Right ventricle myocardium inferior (tissue), 1 donor: ENCODE measurements around the gene THSD4. TPM values are rescaled to one million over a fixed set of nuclear protein-coding genes. Genes with fewer than 3 reads are reported as not detected.
A peak's percentile ranks its signal among the peaks of the same experiment; 100 is the strongest.
"Not testable (repeated sequence)": the region's sequence is repeated elsewhere in the genome, so short reads cannot be mapped to it uniquely, and the experiment has no call there.

ENCODE experiments used
- ATAC-seq: fragments of 200-7000 bp; cut with Tn5 transposase; one replicate; pipeline ENCODE4 v1.9.1; 2020; ENCODE audit warnings: mild to moderate bottlenecking, moderate library complexity
- DNase-seq: peaks from one replicate; pipeline ENCODE4 v3.0.0; 2021; ENCODE audit errors: missing footprints
- intact Hi-C: fragments of 100-400 bp; cut with DNase I; formaldehyde crosslinking; loops from one replicate; pipeline ENCODE4 v1.11.0; 2022
- total RNA-seq: library from RNA; stranded (reverse); fragmentation: NEBNext Ultra II Directional; extraction: Animal tissue kit (Norgen Biotek cat#: 25700); gene quantifications from one replicate; pipeline ENCODE4 v1.2.1, GENCODE V29; 2021
- donor health status: DM: no; HTN: yes; CAD: no; lungs with severe emphysema.

Gene THSD4
- total RNA-seq, 1 donor from 2014 or later, result 73.1 TPM

DNA sequence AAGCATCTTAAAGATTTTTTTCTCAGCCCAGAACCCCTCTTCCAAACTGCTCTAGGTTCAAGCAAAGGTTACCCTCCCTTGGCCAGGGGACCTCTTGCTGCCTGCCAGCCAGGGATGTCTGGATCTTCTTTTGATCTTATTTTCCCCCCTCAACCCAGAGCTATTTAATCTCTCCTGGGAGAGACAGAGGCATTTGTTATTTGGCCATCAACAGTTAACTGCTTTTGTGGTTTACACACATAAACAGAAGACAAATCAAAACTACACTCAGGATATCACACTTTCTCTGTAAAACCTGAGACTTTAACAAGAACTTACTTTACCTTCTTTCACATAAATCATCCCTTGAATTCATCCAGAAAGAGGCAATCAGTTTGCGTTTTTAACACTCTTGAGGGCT is 272.5 kb downstream of the THSD4 start:
- intact Hi-C loops, result loop anchor here (2.0 to 5.0 kb wide), 2 partner anchors 34 to 53 kb away; no protein-coding TSS in a partner anchor
- ATAC-seq, result no peak

DNA sequence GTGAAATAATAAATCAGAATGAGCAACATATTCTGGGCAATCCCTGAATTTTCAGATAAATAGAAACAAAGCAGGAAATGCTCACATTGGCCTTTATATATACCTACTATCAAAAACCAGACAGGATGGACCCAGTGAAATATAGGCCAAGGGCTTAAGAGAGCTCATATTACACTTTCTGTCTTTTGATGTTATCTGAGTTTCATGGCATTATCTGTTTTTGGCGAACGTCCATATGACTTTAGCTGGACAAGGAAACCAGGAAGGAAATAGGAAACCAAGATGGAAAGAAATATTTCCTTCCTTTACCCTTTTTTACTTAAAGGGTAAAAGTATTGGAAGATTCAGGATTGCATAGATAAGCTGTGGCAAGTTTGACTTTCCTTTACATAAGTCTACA is 274.8 kb downstream of the THSD4 start:
- intact Hi-C loops, result no loop called here

More for the DNA sequence above, 272.5 kb downstream of the THSD4 start:
- DNase-seq, result no peak

DNA sequence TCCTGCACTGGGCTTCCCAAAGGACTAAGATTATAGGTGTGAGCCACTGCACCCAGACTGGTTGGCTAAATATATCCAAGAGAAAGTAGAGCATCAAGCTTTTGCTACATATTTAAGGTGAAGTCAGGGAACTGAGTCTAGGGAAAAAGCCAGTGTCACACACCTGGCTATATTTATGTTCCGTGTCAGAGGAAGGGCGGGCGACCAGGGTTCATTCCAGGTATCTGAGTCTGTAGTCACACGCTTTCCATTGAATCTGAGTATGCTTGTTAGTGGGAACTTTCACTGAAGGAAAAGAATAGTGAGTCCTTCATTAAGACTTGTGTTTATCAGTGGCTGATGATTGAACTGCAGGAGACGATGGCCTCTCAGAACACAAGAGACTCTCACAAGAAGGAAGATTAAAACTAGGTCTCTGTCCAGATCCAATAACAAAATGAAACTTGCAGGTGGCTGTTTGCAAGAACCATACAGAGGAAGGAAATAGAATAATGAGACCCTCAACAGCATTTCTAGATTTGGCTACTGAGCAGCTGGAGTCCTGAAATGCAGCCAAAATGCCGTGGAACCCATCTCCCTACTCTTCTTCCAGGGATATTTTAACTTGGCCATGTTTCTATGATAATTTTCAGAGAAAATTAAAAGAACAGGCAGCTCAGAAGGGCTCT is 276.3 kb downstream of the THSD4 start:
- no peak for DNase-seq
- ATAC-seq, result peak; percentile 43
- intact Hi-C loops, result no loop called here

More for the DNA sequence above, 274.8 kb downstream of the THSD4 start:
- DNase-seq (no peak), ATAC-seq (no peak)

DNA sequence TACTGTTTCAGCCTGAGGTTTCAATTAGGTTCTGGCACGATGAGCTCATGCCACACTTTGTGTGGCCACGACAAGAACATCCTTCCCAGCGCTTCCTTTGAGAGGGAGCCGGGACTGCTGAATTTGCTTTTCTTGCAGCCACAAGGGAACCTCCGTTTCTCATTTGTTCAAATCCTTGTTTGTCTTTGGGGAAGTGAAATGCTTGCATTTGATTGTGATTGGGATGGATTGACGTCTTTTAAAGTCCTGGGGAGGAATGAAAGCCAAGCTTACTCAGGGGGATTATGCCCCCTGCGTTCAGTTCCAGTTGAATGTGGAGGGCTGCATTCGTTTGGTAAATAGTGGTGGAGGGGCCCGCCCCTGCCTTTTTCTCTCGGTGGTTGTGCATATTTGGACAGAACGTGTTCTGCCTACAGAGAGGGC is 277.6 kb downstream of the THSD4 start:
- intact Hi-C loops, result no loop called here

DNA sequence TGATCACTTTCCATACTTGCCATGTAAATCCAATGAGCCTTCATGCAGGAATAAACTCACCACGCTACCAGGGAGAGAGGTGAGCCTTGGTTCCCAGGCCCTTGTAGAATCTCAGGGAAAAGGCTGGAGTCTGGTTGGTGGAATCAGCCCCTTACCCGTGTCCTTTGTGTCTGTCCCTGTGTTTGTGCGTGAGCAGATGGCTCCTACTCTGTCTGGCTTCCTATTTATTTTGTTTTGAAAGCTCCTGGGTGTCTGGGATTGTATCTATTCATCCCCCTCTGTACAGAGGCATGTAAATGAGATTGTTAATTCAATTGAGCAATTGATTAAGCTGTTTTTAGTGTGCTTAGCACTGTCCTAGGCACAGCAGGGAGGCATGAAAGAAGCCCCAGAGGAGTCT is 278.1 kb downstream of the THSD4 start:
- ATAC-seq (no peak), DNase-seq (no peak)
- intact Hi-C loops, result no loop called here

More for the DNA sequence above, 277.6 kb downstream of the THSD4 start:
- ATAC-seq (no peak), DNase-seq (no peak)

DNA sequence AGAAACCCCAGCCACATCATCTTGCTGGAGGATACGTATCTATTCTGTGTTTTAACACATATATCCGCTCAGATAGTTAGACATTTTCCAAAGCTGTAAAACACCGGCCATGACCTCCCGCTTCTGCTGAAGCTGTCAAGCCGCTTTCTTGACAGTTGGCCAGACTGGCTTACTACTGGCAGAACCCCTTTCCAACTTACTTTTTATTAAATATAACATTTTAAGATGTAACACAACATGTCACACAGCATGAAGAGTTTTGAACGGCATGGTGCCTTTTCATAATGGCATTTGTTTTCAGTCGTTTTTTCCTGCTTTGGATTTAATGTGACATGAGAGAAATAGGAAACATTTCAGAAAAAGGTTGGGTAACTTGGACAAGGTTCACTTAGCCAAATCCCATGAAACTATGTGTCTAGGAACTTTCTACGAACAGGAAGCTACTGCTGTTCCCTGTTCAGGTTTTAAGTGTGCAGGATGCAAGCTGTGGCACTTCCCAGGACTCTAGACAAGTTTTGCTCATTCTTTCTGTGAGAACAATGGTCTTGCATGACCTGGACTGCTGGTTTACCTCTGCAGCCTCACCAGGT is 281.4 kb downstream of the THSD4 start:
- DNase-seq (no peak), ATAC-seq (no peak)
- intact Hi-C loops, result no loop called here

DNA sequence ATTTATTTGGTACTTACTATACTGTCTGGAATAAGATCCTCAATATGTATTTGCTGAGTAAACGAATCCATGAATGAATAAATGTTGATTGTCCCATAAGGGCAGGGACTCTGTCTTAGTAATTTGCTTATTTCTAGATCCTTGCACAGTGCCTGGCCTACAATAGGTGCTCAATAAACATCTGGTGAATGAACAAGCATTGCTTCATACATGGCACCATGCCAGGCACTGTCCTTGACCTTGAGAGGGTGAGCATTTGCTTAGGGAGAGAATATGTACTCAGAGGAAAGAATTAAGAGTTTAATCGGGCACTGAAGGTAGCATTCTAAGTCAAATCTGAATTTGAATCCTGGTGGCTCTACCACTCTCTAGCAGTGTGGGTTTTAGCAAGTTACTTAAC is 282.1 kb downstream of the THSD4 start:
- ATAC-seq (no peak), DNase-seq (no peak)
- intact Hi-C loops, result no loop called here

DNA sequence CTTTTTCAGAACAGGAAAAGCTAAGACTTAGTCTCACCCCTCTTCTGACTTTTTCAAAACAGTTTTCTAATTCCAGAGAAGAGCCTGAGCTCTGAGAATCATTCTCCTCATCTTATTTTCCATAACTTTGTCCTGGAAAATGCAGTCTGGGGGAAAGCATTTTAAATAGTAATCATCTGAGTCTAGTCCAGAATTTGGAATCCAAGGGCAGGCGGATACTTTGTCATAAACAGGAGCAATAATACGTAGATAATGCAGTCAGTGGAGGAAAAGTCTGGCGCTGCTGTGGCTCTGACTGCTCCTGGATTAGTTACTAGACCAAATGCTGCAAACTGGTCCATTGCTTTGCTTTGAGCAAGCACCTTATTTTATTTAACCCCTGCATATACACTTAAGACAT is 285.0 kb downstream of the THSD4 start:
- no peak for DNase-seq
- no peak for ATAC-seq
- intact Hi-C loops, result no loop called here

DNA sequence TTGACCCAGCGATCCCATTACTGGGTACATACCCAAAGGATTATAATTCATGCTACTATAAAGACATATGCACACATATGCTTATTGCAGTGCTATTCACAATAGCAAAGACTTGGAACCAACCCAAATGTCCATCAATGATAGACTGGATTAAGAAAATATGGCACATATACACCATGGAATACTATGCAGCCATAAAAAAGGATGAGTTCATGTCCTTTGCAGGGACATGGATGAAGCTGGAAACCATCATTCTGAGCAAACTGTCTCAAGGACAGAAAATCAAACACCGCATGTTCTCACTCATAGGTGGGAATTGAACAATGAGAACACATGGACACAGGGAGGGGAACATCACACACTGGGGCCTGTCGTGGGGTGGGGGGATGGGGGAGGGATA is 286.5 kb downstream of the THSD4 start:
- DNase-seq, intact Hi-C loops, ATAC-seq: not testable (repeated sequence)

DNA sequence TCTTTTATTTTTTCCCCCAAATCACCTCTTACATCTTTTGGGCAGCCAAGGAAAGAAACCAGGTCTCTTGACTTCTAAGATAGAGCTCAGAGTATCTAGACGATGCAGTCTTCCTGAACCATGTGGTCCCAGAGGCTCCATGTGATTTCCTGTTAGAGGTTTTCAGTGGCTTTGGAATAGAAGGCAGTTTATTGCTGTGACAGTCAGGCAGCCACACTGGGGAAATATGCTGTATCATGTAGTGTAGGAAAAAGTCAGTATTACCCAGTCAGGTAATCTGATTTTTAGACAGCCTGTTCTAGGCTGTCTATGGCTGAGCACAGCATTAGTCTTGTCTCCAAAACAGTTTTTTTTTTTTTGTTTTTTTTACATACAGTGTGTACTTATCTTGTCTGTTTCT is 294.3 kb downstream of the THSD4 start:
- ATAC-seq, result no peak

DNA sequence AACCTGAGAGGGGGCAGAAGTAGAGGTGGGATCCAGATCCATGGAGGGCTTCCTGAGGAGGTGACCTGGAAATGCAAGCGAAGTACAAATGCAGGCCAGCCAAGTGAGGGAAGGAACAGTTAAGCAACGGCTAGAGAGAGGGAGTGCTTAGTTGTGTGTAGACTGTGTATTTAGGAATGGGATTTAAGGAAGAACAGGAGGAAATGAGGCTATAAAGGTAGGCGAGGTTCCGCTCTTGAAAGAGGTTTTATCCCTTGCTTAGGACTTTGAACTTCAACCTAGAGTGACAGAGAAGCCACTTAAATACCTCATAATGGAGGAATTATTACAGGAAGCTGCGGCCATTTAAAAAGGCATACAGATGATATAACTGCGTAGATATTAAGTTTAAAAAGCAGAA is 295.1 kb downstream of the THSD4 start:
- no peak for ATAC-seq
- intact Hi-C loops, result no loop called here
- no peak for DNase-seq

More for the DNA sequence above, 294.3 kb downstream of the THSD4 start:
- DNase-seq, result no peak
- intact Hi-C loops, result no loop called here

DNA sequence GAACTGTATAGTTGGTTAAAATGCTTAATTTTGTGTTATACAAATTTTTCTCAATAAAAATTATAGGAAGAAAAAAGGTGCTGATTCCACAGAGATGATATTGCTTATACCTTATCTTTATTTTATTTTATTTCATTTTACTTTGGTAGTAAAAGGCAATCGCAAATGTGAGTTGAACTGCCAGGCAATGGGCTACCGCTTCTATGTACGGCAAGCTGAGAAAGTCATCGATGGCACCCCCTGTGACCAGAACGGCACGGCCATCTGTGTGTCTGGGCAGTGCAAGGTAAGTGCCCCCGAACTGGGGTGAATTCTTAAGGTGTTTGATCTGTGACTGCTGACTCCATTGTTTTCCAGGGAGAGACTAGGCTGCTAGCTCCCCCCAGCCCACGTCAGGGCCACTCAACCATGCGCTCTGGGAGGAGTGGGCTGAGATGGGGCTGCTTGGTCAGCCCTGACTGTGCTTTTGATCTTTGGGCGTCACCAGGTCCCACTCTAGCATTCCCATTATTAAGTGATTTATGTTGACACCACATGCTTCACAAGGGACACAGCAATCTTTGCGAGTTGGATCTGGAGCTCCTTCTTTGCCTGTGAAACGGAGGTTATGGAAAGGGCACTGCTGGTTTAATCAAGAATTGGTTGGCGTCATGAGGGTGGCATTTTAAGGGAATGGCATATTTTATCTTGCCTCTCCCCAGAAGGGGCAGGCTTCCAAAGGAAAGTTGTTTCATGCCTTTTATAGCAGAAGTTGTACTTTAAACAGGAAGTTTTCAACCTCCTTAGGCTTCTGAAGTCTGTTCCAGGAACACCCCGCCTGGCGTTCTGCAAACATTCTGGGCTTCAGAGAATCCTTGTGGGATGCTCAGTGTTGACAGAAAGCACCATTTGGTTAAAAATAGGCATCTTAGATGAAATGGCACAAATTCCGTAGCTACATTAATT is 296.5 kb downstream of the THSD4 start:
- intact Hi-C loops, result no loop called here
- ATAC-seq (peak; percentile 39), DNase-seq (no peak)

DNA sequence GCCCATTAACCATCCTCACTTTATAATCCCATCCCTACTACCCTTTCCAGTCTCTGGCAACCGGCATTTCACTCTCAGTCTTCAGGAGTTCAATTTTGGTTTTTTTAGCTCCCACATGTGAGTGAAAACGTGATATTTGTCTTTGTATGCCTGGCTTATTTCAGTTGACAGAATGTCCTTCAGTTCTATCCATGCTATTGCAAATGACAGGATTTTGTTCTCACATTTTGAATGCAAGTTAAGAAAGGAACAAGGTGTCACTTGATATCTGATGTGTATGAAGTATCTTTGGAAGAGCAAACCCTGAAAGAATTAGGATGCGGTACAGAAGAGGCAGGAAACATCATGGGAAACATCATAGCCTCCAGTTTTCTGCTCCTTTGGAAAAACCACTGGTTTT is 298.1 kb downstream of the THSD4 start:
- intact Hi-C loops, result no loop called here
- no peak for DNase-seq
- peak; percentile 49 for ATAC-seq

DNA sequence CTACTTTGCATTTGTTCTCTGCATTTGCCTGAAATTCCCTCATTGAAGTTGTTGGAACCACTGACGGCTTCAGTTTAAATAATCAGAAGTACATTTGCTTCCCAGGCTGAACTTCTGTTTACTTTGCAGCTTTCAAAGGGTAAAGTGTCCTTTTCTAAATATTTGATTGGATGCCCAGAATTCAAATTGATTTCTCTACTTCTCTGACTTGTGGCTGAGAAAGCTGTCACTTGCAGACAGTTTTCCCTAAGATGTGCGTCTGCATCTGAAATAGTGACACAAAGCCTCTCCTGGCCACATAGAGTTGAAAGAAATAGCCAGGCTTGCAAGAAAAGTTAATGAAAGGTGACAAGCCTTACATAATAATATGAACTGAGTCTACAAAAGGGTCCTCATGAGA is 299.6 kb downstream of the THSD4 start:
- ATAC-seq (peak; percentile 45), DNase-seq (no peak)
- intact Hi-C loops, result no loop called here

DNA sequence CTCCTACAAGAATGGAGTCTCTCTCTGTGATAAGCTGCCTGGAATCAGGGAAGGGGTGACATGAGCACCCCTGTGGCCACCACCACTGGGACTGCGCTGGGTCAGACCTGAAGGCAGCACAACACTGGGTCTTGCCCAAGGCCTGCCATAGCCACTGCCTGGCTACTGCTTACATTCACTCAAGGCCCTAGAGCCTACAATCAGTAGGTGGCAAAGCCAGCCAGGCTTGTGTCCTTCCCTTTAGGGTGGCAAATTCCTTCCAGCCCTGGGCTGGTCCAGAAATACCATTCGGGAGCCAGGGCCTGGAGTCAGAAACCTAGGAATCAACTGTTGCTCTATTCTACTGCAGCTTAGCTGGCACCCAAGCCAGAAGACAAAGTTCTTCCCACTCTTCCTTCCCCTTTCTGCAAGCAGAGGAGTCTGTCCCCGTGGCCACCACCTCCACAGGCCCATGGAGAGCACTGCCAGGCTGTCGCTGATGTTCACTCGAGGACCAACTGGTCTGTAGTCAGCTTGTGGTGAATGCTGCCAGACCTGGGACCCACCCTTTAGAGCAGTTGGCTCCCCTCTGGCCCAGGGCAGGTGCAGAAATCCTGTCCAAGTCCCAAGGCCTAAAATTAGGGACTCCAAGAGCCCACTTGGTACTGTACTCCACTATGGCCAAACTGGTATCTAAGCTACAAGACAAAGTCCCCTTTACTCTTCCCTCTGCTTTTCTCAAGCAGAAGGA is 307.4 kb downstream of the THSD4 start:
- peak; percentile 10 for ATAC-seq
- intact Hi-C loops, result loop anchor here (5.0 kb wide), 1 partner anchor 35 kb away; no protein-coding TSS in a partner anchor
- no peak for DNase-seq

DNA sequence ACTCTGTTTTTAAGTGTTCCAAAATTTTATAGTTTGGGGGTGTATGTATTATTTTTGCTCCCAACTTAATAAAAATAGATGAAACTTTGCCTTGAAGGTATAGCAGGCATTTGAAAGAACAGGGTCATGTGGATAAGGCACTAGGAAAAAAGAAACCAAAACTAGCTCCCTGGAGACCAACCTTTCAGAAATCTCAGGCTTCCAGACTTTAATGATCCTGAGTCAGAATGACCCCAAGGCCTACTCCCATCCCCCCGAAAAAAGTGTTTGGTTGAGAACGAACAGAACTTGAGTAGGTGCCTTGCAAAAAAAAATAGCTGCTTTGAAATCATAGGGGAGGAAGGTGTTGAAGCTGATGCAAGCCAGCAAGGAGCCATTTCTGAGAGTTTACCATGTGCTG is 309.5 kb downstream of the THSD4 start:
- no peak for DNase-seq

DNA sequence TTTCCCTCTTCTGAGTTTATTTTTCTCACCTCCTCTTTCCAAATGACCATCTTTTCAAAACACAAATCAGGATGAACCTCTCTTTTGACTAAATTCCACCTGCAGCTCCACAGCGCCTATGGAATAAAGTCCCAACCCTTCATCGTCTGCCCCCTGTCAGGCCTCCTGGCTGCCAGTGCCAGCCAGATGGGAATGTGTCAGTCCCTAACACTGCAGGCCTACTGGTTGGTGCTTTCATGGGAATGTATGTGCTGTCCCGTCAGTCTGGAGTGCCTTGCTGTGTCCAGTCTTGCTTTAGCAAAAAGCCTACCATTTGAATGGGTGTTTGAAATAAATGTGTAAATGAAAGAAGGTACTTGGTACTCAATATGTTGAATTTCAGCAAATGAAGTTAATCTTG is 310.1 kb downstream of the THSD4 start:
- intact Hi-C loops, result no loop called here
- DNase-seq (no peak), ATAC-seq (no peak)

More for the DNA sequence above, 309.5 kb downstream of the THSD4 start:
- ATAC-seq, result no peak
- intact Hi-C loops, result loop anchor here (5.0 kb wide), 1 partner anchor 37 kb away; no protein-coding TSS in a partner anchor

DNA sequence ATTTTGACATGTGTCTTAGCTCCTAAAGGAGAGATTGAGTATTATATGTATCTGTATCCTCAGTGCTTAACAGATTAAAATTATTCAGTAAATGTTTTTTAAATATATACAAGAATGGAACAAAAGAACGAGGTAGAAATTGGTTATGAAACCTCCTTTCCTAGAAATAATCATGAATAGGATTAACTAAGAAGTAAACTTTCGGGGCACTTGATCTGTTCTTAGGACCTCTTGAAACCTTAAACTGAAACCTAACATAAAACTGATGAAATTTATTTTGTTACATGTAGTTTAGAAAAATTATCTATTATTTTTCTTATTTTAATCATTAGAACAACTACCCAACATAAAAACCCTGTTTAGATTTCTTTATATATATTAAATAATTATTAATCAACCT is 311.5 kb downstream of the THSD4 start:
- DNase-seq (no peak), ATAC-seq (no peak)
- intact Hi-C loops, result no loop called here

DNA sequence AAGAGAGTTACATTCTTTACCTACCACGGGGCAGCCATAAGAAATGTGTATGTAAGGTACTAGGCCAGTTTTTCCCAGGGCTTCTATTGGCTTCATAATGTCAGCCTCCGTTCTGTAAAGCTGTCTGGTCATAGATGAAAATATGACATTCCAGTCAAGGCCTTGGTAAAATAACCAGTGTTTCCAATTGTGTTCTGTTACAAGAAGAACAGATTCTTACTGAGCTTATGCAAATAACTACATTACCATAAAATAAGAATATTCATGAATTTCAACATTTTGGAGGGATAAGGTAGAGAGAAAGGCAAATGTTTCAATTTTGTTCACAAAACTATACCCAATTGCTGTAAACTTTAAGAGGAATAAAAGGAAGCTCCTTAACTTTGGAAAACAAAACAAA is 315.5 kb downstream of the THSD4 start:
- ATAC-seq (no peak), DNase-seq (no peak)
- intact Hi-C loops, result loop anchor here (10.0 kb wide), 1 partner anchor 196 kb away; no protein-coding TSS in a partner anchor
